ENCODE results near the gene ST8SIA4.
A peak's percentile ranks its signal among the peaks of the same experiment; 100 is the strongest.

Gene ST8SIA4

DNA sequence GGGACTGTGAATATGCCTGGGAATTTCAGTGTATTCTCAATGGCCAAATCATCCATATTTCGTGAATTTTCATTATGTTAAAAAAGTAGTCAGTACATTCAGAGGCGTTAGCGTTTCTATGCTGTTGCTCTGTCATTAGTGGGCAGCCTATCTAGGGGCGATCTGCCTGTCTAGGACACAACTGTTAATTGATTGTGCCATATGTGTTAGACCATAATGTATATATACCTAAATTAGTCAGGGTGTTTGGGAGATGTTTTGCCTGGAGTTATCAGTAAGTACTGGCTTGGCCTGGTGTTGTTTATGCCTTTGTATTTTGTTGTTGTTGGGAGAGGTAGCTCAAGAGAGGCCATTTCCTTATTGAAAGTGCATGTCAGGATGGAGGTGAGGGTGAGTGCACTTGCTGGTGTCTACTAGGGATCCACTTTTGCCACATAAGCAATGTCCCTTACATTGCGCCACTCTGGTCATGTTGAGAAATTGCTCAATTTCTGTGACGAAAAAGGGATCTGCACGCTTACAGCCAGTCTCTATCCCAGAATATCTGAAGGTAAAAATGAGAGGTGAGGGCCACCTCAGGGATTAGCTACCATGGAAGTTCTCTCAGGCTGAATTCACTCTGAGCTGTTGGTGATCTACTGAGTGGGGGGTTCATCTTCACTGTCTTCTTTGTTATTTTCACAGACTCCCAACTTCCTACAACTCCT is 123.3 kb downstream of the ST8SIA4 start:
- no peak for DNase-seq

DNA sequence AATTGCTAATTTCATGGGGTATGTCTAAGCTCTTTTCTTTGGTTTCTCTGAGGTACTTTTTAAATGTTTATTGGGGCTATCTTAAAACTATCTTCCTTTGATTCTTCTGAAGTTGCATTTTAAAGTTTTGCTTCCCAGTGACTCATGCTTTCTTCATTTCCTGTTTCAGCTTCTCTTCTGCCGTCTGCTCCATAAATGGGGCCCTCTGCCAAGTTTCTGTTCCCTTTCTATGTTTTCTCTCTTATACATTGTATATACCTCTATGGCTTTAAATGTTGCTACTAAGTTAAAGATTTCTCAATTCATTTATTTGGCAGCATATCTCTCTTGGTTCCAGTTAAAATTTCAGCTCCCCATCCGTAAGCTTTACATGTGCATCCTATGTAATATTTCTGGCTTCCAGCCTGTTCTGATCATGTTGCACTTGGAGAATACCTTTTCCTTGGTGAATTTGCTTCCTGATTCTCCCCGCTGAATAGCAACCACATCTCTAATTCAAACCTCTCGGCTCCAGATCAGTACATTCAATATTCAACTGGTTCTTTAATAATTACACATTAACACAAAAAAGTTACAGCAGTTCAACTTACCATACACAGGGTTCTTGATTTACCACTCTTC is 125.3 kb downstream of the ST8SIA4 start:
- DNase-seq, result peak; percentile 33

DNA sequence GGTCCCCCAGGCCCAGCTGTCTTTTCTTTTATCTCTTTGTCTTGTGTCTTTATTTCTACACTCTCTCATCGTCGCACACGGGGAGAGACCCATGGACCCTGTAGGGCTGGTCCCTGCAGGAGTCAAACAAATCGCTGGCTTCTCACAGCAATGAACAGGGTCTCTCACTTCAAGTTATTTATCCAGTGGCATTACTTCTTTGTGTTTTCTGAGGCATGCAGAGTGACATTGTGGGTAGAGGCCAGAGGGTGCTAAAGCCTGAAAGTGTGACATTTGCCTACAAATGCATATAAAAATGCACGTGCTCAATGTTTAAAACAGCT is 127.6 kb downstream of the ST8SIA4 start:
- no peak for DNase-seq

DNA sequence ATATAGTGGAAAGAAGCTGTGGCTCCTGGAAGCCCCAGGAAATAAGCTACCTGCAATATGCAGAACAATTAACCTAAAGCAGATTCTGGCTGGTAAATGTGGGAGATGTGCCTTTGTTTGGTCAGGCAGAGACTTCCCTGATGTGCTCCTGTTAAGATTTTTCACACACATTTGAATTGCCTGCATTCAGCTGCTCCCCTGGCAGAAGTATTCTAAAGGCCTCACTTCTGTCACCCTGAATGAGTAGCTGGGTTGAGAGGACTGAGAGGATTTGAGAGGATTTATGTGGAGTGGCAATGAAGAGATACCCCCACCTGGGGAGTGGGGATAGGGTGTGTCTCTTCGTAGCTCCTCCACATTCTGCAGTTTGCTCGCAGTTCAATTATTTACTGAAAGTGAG is 130.5 kb downstream of the ST8SIA4 start:
- no peak for DNase-seq

DNA sequence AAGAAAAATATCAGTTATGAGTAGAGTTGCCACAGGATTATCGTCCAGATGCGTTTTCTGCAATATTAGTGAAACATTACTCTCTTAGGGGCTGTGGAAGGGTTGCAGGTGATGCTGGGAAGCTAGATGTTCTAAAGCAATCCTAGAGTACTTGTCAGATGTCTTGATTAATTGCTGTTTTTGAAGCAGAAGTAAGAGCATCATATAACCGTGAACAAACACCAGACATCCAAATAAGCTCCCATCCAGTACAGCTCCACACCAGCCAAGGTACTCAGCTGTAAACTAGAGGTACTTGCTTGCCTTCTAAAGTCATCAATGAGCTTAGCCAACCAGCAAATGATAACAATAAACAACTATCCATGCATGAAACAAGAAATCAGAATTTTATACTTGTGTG is 131.1 kb downstream of the ST8SIA4 start:
- DNase-seq, result no peak

DNA sequence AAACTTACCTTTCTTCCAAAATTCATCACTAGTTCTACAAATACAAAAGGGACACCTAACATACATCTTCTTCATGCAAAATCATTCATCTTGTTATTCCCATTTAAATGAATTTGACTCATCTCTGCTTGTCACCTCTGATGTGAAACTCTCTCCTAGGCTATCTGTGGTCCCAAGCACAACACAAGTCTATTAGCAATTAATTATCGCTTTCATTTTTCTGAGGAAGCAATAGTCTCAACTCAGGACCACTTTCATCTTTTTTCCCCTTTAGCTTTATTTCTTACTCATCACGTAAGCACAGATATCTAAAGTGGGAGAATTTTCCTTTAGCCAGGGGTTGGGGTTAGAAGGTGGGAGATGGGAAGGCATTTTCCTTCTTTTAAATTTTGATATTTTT is 131.9 kb downstream of the ST8SIA4 start:
- DNase-seq, result no peak

DNA sequence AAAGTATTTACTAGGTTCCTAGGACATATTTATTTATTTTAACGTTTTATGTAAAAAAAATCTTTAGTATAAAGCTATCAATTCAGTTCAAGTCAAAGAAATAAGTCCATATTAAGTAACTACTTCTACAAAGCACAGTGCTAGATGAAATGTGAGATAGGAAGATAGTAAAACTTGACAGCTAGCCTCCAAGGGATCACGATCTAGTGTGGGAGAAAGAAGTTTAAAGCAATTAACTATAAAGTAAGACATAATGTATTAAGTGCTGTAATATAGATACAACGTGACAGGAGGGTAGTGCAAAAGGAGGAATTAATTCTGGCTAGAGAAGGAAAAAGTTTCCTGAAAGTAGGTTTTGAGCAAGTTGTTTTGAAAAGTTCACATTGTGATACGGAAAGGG is 134.9 kb downstream of the ST8SIA4 start:
- DNase-seq, result no peak

DNA sequence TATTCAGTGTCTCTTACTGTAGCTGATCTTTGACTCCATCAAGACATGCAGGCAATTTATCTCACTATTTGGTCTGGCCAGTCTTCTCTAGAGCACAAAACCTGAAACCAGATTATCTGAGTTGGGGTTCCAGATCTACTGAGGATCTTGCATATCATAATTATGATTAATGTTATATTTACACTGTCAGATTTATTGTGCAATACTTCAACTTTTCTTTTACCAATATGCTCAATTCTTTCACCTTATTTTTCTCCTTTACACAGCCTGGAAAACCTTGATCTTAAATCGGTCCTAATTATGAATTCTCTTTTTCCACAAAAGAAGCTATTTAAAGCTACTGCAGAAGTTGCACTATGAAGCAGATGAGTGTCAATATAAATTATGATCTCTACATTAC is 140.1 kb downstream of the ST8SIA4 start:
- DNase-seq, result no peak

DNA sequence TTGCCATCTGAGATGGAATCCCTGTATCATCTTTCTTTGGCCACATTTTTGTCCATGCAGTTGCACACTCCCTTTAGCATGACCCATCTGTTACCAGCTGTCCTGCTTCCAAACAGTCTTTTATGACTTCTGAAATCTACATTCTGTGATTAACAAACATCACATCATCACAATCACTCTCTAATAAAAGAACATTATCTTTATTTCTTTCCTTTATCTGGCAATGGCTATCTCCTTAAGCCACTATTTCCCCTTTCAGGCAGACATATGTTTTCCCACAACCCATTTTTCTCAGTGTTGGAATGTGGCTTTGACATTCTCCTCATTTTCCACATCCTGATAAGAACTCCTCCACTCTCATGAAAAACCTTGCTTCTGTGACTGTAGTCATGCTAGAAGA is 141.0 kb downstream of the ST8SIA4 start:
- DNase-seq, result no peak

DNA sequence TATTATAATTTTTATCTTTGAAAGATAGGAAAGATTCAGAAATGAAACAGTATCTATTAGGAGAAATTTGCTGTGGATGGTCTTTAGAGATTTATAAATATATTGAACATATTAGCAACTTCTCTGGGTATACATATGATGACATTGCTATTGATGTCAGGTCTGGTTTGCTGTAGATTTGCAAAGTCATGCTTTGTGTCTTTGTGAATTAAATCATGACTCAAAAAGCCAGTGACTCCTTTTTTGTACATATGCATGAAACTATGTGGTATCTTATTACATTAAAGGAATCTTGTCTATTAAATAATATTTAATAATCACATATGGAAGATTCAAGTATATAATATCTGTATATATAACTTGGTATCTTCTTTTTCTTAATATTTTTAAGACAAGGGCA is 141.9 kb downstream of the ST8SIA4 start:
- DNase-seq, result no peak

DNA sequence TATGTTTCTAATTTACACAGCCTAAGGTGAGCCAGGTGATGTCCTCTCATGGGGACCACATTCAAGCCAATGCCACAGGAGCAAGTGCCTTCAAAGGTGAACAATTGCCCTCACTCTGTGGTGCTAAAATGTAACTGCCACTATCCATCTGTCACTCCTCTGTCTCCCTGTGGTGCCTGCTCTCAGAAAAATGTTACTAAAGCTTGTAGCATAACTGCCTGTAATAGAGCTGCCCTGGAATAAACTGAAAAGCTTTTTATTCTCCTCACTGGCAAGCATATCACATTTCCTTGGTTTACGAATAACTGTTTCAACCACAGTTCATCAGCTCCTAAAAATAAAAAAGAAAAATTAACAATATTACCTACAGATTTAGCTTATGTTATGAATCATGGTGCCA is 142.4 kb downstream of the ST8SIA4 start:
- no peak for DNase-seq

DNA sequence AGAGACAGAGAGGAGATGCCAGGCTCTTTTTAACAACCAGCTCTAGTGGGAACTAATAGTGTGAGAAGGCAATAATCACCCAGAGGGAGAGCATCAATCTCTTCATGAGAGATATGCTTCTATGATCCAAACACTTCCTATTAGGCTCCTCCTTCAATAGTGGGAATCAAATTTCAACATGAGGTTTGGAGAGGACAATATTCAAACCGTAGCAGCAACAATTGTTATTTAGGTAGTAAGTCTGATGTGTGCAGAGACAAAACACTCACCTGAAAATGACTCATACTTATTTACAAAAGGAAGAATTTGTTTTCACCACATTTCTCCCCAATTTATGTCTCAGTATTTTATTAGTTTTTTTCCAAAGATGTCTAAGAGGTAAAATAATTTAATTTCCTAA is 144.3 kb downstream of the ST8SIA4 start:
- DNase-seq, result no peak

DNA sequence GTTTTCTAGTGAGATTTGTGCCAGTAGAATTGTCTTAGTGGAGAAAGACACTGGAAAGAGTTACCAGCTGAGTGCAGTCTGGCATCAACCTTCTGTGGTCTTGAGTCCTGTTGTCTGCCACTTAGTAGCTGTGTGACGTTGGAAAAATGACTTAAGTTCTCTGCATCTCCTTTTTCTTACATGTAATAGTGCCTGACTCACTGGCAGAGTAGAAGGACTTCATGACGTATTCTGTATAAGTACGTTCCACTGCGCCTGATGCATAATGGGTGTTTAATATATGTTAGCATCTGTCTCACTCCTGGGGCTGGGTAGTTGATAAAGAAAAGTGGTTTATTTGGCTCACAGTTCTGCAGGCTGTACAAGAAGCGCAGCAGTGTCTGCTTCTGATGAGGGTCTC is 144.8 kb downstream of the ST8SIA4 start:
- DNase-seq, result no peak

DNA sequence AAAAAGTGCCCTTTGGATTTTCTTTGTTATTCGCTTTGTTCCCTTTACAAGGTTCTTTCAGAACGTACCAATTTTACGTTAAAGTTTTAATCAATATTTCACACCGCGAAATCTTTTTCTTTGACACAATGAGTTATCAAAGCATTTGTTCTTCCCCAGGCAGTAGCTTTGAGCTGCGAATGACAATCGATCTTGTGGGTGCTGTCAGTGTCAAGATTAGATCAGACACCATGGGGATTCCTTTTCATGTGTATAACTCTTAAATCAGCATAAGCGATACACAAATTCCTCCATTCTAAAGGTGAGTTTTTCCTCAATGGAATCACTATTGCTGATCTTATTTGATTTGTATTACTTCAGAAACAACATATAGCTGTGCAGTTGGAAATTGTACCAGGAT is 145.5 kb downstream of the ST8SIA4 start:
- no peak for DNase-seq

Data from GF-D8 (cell line).